GM12892 (cell line): ENCODE measurements around the gene MXI1.

Source experiments
- POLR2A ChIP-seq: IDR thresholded peaks from 2 replicates; pipeline ENCODE4 v1.6.1; 2011; ENCODE audit warnings: low read depth, low read length, control low read depth
- POLR2AphosphoS5 ChIP-seq: IDR thresholded peaks from 2 replicates; pipeline ENCODE4 v1.6.1; 2011; ENCODE audit warnings: low read depth, low read length, control low read depth
- TAF1 ChIP-seq: IDR thresholded peaks from 2 replicates; pipeline ENCODE4 v1.6.1; 2011; ENCODE audit warnings: low read depth, mild to moderate bottlenecking, control low read depth, low read length, borderline replicate concordance

GRCh38 chr10:110223298-110223925 lies 16.0 kb downstream of the MXI1 start:
- TF ChIP-seq POLR2AphosphoS5 (no peak), POLR2A (no peak), TAF1 (no peak)
